HCT116 (cell line): ENCODE results near the gene TEAD2. TPM values are rescaled to one million over a fixed set of nuclear protein-coding genes. Genes with fewer than 3 reads are reported as not detected.

Experiments
- ATAC-seq: fragments of 200-7000 bp; cut with Tn5 transposase; 2 replicates; pipeline ENCODE4 v1.9.1; 2020; ENCODE audit warnings: mild to moderate bottlenecking, moderate library complexity
- BruUV-seq: library from RNA; stranded (reverse); fragments of 400-500 nt; replicated peaks from 2 replicates; lab custom pipeline; 2021; lab: Mats Ljungman, UMichigan
- CTCF ChIA-PET: fragments of 300-600 bp; sonication (Branson Sonifier 250); formaldehyde crosslinking; loops from one replicate; lab custom pipeline; 2021; ENCODE audit warnings: antibody characterized with exemption; lab: Charles Lee
- POLR2A ChIA-PET: fragments of 300-600, 350-600 bp; sonication (Branson Sonifier 250); formaldehyde crosslinking; loops from one replicate; lab custom pipeline; 2021; ENCODE audit warnings: antibody characterized with exemption; lab: Charles Lee
- RAD21 ChIA-PET, 2 experiments: fragments of 300-600 bp; sonication (Branson Sonifier 250); formaldehyde crosslinking; loops; one replicate each; lab custom pipeline; 2023; ENCODE audit warnings: low total read pairs in 2 of 2; ENCODE audit not compliant: uncharacterized antibody in 2 of 2, unreplicated experiment in 2 of 2, low non-redundant PET in 1 of 2; lab: Charles Lee
- DNase-seq: peaks from one replicate; pipeline ENCODE4 v3.0.0-alpha.2; 2010; ENCODE audit warnings: low read depth, low spot score
- H2AFZ ChIP-seq: fragments of 200-600 bp; shearing (Covaris generic), sonication (generic); 2 replicates; pipeline ENCODE4 v1.6.1; 2017; ENCODE audit warnings: low read depth, mixed run types, mixed read lengths, antibody characterized with exemption, low read length; ENCODE audit not compliant: poor library complexity, severe bottlenecking
- H3K27ac ChIP-seq: 2 replicates; pipeline ENCODE4 v1.5.1; 2012; ENCODE audit warnings: low read depth, low read length
- H3K27me3 ChIP-seq: fragments of 200-600 bp; sonication (generic); 2 replicates; pipeline ENCODE4 v1.6.1; 2016; ENCODE audit warnings: mixed run types, low read length, mixed read lengths; ENCODE audit not compliant: insufficient read depth
- H3K36me3 ChIP-seq, 2 experiments: fragments of 200-500 bp in 1 of 2; fragments of 200-600 bp in 1 of 2; sonication (Bioruptor generic) in 1 of 2; sonication (generic) in 1 of 2; 2 replicates each; pipeline versions ENCODE4 v1.5.1 to v1.6.1; 2014 to 2016; ENCODE audit warnings: low read length in 2 of 2, inconsistent platforms in 1 of 2, mixed read lengths in 1 of 2, mixed run types in 1 of 2; ENCODE audit not compliant: insufficient read depth in 2 of 2, control insufficient read depth in 1 of 2
- H3K4me1 ChIP-seq, 2 experiments: fragments of 200-600 bp in 1 of 2; sonication (generic) in 1 of 2; 2 replicates each; pipeline versions ENCODE4 v1.5.1 to v1.6.1; 2012 to 2017; ENCODE audit warnings: low read length in 2 of 2, inconsistent platforms in 1 of 2, mild to moderate bottlenecking in 1 of 2, mixed read lengths in 1 of 2, mixed run types in 1 of 2, moderate library complexity in 1 of 2; ENCODE audit not compliant: insufficient read depth in 2 of 2, control insufficient read depth in 1 of 2
- H3K4me2 ChIP-seq: fragments of 200-600 bp; sonication (generic); 2 replicates; pipeline ENCODE4 v1.6.1; 2017; ENCODE audit warnings: mixed run types, low read length, mixed read lengths
- H3K4me3 ChIP-seq, 2 experiments: fragments of 200-600 bp in 1 of 2; sonication (generic) in 1 of 2; replicated peaks in 1 of 2; 2 replicates each; pipeline ENCODE4 v1.5.1; 2011 to 2016; ENCODE audit warnings: low read length in 2 of 2, control low read depth in 1 of 2, low read depth in 1 of 2, mild to moderate bottlenecking in 1 of 2, mixed read lengths in 1 of 2, mixed run types in 1 of 2
- H3K79me2 ChIP-seq: fragments of 200-600 bp; sonication (generic); 2 replicates; pipeline ENCODE4 v1.6.1; 2017; ENCODE audit warnings: mild to moderate bottlenecking, mixed run types, low read length, moderate library complexity, mixed read lengths; ENCODE audit not compliant: insufficient read depth
- H3K9ac ChIP-seq: fragments of 200-600 bp; sonication (generic); 2 replicates; pipeline ENCODE4 v1.6.1; 2016; ENCODE audit warnings: low read length, mixed read lengths
- H3K9me2 ChIP-seq: fragments of 200-600 bp; sonication (generic), shearing (Covaris generic); 2 replicates; pipeline ENCODE4 v1.6.1; 2017; ENCODE audit warnings: mixed run types, mild to moderate bottlenecking, moderate library complexity; ENCODE audit not compliant: insufficient read depth
- H3K9me3 ChIP-seq, 2 experiments: fragments of 200-500 bp in 1 of 2; fragments of 200-600 bp in 1 of 2; sonication (Bioruptor generic) in 1 of 2; sonication (generic) in 1 of 2; 2 replicates each; pipeline ENCODE4 v1.6.1; 2014 to 2017; ENCODE audit warnings: low read length in 2 of 2, mixed read lengths in 2 of 2, inconsistent platforms in 1 of 2, low read depth in 1 of 2, mild to moderate bottlenecking in 1 of 2, mixed run types in 1 of 2, moderate library complexity in 1 of 2; ENCODE audit not compliant: control insufficient read depth in 1 of 2, insufficient read depth in 1 of 2
- H4K20me1 ChIP-seq: fragments of 200-600 bp; sonication (generic), shearing (Covaris generic); 2 replicates; pipeline ENCODE4 v1.6.1; 2017; ENCODE audit warnings: mixed run types, mild to moderate bottlenecking, moderate library complexity; ENCODE audit not compliant: insufficient read depth
- EZH2 ChIP-seq: fragments of 200-600 bp; sonication (generic); IDR thresholded peaks from 2 replicates; pipeline ENCODE4 v1.6.1; 2017; ENCODE audit warnings: antibody characterized with exemption, mixed run types
- EZH2phosphoT487 ChIP-seq: fragments of 200-600 bp; IDR thresholded peaks from 2 replicates; pipeline ENCODE4 v1.6.1; 2018; ENCODE audit warnings: antibody characterized with exemption, borderline replicate concordance
- FOSL1 ChIP-seq: IDR thresholded peaks from 2 replicates; pipeline ENCODE4 v1.6.1; 2012; ENCODE audit warnings: low read depth
- JUND ChIP-seq: IDR thresholded peaks from 2 replicates; pipeline ENCODE4 v1.6.1; 2012
- POLR2A ChIP-seq: IDR thresholded peaks from 2 replicates; pipeline ENCODE4 v1.7.0; 2011; ENCODE audit warnings: borderline replicate concordance; ENCODE audit not compliant: insufficient read depth, insufficient read length; ENCODE audit errors: extremely low read depth
- POLR2AphosphoS5 ChIP-seq: IDR thresholded peaks from 2 replicates; pipeline ENCODE4 v1.6.1; 2011; ENCODE audit warnings: mild to moderate bottlenecking, low read depth, low read length, moderate library complexity
- REST ChIP-seq: IDR thresholded peaks from 2 replicates; pipeline ENCODE4 v1.6.1; 2012; ENCODE audit warnings: low read depth
- SRF ChIP-seq: IDR thresholded peaks from 2 replicates; pipeline ENCODE4 v1.6.1; 2012; ENCODE audit warnings: low read depth
- TCF7L2 ChIP-seq: IDR thresholded peaks from 2 replicates; pipeline ENCODE4 v1.7.0; 2011; ENCODE audit warnings: borderline replicate concordance, inconsistent platforms; ENCODE audit not compliant: insufficient read depth, insufficient read length; ENCODE audit errors: extremely low read depth
- YY1 ChIP-seq: IDR thresholded peaks from 2 replicates; pipeline ENCODE4 v1.6.1; 2011; ENCODE audit warnings: low read length, low read depth, moderate library complexity, mild to moderate bottlenecking; ENCODE audit not compliant: insufficient replicate concordance; ENCODE audit errors: extremely low read depth
- ZNF274 ChIP-seq: fragments of 200-500 bp; sonication (Bioruptor generic); IDR thresholded peaks from 2 replicates; pipeline ENCODE4 v1.6.1; 2014; ENCODE audit warnings: mild to moderate bottlenecking, low read depth, low read length, inconsistent platforms
- intact Hi-C: fragments of 100-400 bp; cut with micrococcal nuclease; formaldehyde crosslinking; loops from 2 replicates; pipeline ENCODE4 v1.10.0; 2022
- total RNA-seq: library from RNA; stranded (reverse); gene quantifications from one replicate; pipeline ENCODE4 v1.2.1, GENCODE V29; 2021; ENCODE audit not compliant: unreplicated experiment

The TEAD2 gene
- total RNA-seq, 1 experiment from 2014 or later, result 31.9 TPM

- no peak overlapping the region for H2AFZ ChIP-seq
- no peaks in the 10 kb centered on the region for H3K9me2 ChIP-seq
- intact Hi-C loops, result no loop called here
- TF ChIP-seq SRF (no peak), FOSL1 (no peak), EZH2 (no peak), YY1 (no peak), TCF7L2 (no peak), ZNF274 (no peak), POLR2AphosphoS5 (no peak)
- peaks cover 0 to 6% of the 10 kb centered on the region in 2 experiments; a peak in 1 of 4 replicates for H3K4me1 ChIP-seq
- ChIA-PET RAD21 (no interaction called here), CTCF (no interaction called here), POLR2A (interaction anchor here (0.5 kb wide), 1 partner anchor 15 kb away, joined by 4 read pairs; no protein-coding TSS in a partner anchor)
- no peaks in the 10 kb centered on the region for H3K9me3 ChIP-seq
- no peak overlapping the region for H3K4me3 ChIP-seq
- no TSS peak for BruUV-seq
- peaks cover 9 to 18% of the 10 kb centered on the region in 2 experiments; a peak in 3 of 4 replicates for H3K36me3 ChIP-seq
- no peak overlapping the region for H3K9ac ChIP-seq
- ATAC-seq, result no peak
- H3K4me2 ChIP-seq, result no peak overlapping the region
- H4K20me1 ChIP-seq, result no peaks in the 10 kb centered on the region
- H3K79me2 ChIP-seq, result no peaks in the 10 kb centered on the region
- H3K27ac ChIP-seq, result no peak overlapping the region
- no peak for DNase-seq
- no peaks in the 10 kb centered on the region for H3K27me3 ChIP-seq
These were observed 24.1 kb downstream of the TEAD2 start for GRCh38 chr19:49338023-49338677.

- DNase-seq, result no peak
- no peaks in the 10 kb centered on the region for H3K9me3 ChIP-seq
- H3K9ac ChIP-seq, result no peak overlapping the region
- no peaks in the 10 kb centered on the region for H3K79me2 ChIP-seq
- no peaks in the 10 kb centered on the region for H3K9me2 ChIP-seq
- intact Hi-C loops, result no loop called here
- H3K27ac ChIP-seq, result no peak overlapping the region
- no peak for TF ChIP-seq EZH2phosphoT487
- no peak for TF ChIP-seq POLR2A
- TF ChIP-seq TCF7L2, result no peak
- TF ChIP-seq JUND, result no peak
- no peak for TF ChIP-seq REST
- H3K4me2 ChIP-seq, result no peak overlapping the region
- POLR2A ChIA-PET, result interaction anchor here (0.5 kb wide), 1 partner anchor 15 kb away, joined by 4 read pairs; no protein-coding TSS in a partner anchor
- no peak overlapping the region for H2AFZ ChIP-seq
- CTCF ChIA-PET, result no interaction called here
- H3K4me3 ChIP-seq, result no peak overlapping the region
- peaks cover 0 to 6% of the 10 kb centered on the region in 2 experiments; a peak in 1 of 4 replicates for H3K4me1 ChIP-seq
- H4K20me1 ChIP-seq, result no peaks in the 10 kb centered on the region
- no peak for ATAC-seq
- no TSS peak for BruUV-seq
- RAD21 ChIA-PET, result no interaction called here
- H3K36me3 ChIP-seq, result peaks cover 3 to 11% of the 10 kb centered on the region in 2 experiments; a peak in 3 of 4 replicates
- no peaks in the 10 kb centered on the region for H3K27me3 ChIP-seq
These were observed 24.8 kb downstream of the TEAD2 start for GRCh38 chr19:49337267-49338022.
